SK-N-SH (cell line): ENCODE results near the gene DENND5B. TPM values are rescaled to one million over a fixed set of nuclear protein-coding genes. Genes with fewer than 3 reads are reported as not detected.

Experiments
- CTCF ChIA-PET: fragments of 300-600, 350-600 bp; formaldehyde crosslinking; extraction: SDS; loops from one replicate; lab custom pipeline; 2021; lab: Yijun Ruan, JAX
- POLR2A ChIA-PET: fragments of 350-600 bp; sonication (Branson Sonifier 250); formaldehyde crosslinking; extraction: SDS; loops from one replicate; lab custom pipeline; 2020; ENCODE audit warnings: antibody characterized with exemption, inconsistent platforms; lab: Yijun Ruan, JAX
- DNase-seq: peaks from one replicate; pipeline ENCODE4 v3.0.0; 2012
- H2AFZ ChIP-seq: fragments of 200-600 bp; sonication (generic); 2 replicates; pipeline ENCODE4 v1.8.1; 2016; ENCODE audit warnings: antibody characterized with exemption, mild to moderate bottlenecking, low read depth
- H3F3A ChIP-seq: fragments of 200-600 bp; sonication (generic); replicated peaks from 2 replicates; pipeline ENCODE3; 2016; ENCODE audit warnings: antibody characterized with exemption, mild to moderate bottlenecking; ENCODE audit not compliant: insufficient read depth
- H3K27ac ChIP-seq, 2 experiments: fragments of 200-500 bp in 1 of 2; fragments of 200-600 bp in 1 of 2; sonication (Bioruptor generic) in 1 of 2; sonication (generic), shearing (Covaris generic) in 1 of 2; 2 replicates each; pipeline versions ENCODE4 v1.5.1 to v1.6.1; 2014 to 2016; ENCODE audit warnings: low read depth in 2 of 2, inconsistent platforms in 1 of 2, low read length in 1 of 2, mild to moderate bottlenecking in 1 of 2, mixed read lengths in 1 of 2
- H3K27me3 ChIP-seq: fragments of 200-600 bp; sonication (generic), shearing (Covaris generic); 2 replicates; pipeline ENCODE4 v1.6.1; 2016; ENCODE audit warnings: mixed run types; ENCODE audit not compliant: insufficient read depth
- H3K36me3 ChIP-seq, 2 experiments: fragments of 200-500 bp in 1 of 2; fragments of 200-600 bp in 1 of 2; sonication (Bioruptor generic) in 1 of 2; sonication (generic) in 1 of 2; replicated peaks in 1 of 2; 2 replicates each; pipeline versions ENCODE3 to v1.5.1; 2014 to 2016; ENCODE audit warnings: low read length in 1 of 2, mild to moderate bottlenecking in 1 of 2; ENCODE audit not compliant: insufficient read depth in 2 of 2, control insufficient read depth in 1 of 2
- H3K4me1 ChIP-seq, 2 experiments: fragments of 200-500 bp in 1 of 2; fragments of 200-600 bp in 1 of 2; sonication (Bioruptor generic) in 1 of 2; sonication (generic), shearing (Covaris generic) in 1 of 2; 2 replicates each; pipeline versions ENCODE4 v1.5.1 to v1.6.1; 2014 to 2016; ENCODE audit warnings: low read depth in 1 of 2, low read length in 1 of 2, mixed run types in 1 of 2; ENCODE audit not compliant: insufficient read depth in 2 of 2, control insufficient read depth in 1 of 2
- H3K4me2 ChIP-seq: fragments of 200-600 bp; sonication (generic), shearing (Covaris generic); 2 replicates; pipeline ENCODE4 v1.6.1; 2017; ENCODE audit warnings: mixed run types
- H3K4me3 ChIP-seq, 2 experiments: fragments of 200-500 bp in 1 of 2; fragments of 200-600 bp in 1 of 2; sonication (Bioruptor generic) in 1 of 2; sonication (generic), shearing (Covaris generic) in 1 of 2; 2 replicates each; pipeline versions ENCODE4 v1.5.1 to v1.8.1; 2014 to 2016; ENCODE audit warnings: low read depth in 2 of 2, inconsistent platforms in 1 of 2, low read length in 1 of 2, mild to moderate bottlenecking in 1 of 2, mixed read lengths in 1 of 2, moderate library complexity in 1 of 2
- H3K79me2 ChIP-seq: fragments of 200-600 bp; sonication (generic); 2 replicates; pipeline ENCODE4 v1.8.1; 2017; ENCODE audit warnings: mild to moderate bottlenecking; ENCODE audit not compliant: insufficient read depth
- H3K9ac ChIP-seq: fragments of 200-600 bp; sonication (generic); 2 replicates; pipeline ENCODE4 v1.6.1; 2017; ENCODE audit warnings: mixed run types
- H3K9me2 ChIP-seq: fragments of 200-600 bp; sonication (generic); 2 replicates; pipeline ENCODE4 v1.6.1; 2017; ENCODE audit warnings: mixed run types
- H3K9me3 ChIP-seq: fragments of 200-600 bp; sonication (generic); 2 replicates; pipeline ENCODE4 v1.6.1; 2017; ENCODE audit warnings: mixed run types, mild to moderate bottlenecking, moderate library complexity
- H4K20me1 ChIP-seq: fragments of 200-600 bp; sonication (generic); 2 replicates; pipeline ENCODE4 v1.6.1; 2017; ENCODE audit warnings: mild to moderate bottlenecking, mixed run types; ENCODE audit not compliant: insufficient read depth
- ELF1 ChIP-seq: IDR thresholded peaks from 2 replicates; pipeline ENCODE4 v1.4.0; 2012
- EP300 ChIP-seq, 2 experiments: IDR thresholded peaks; 2 replicates each; pipeline versions ENCODE4 v1.4.0 to v1.6.1; 2012; ENCODE audit warnings: borderline replicate concordance in 1 of 2, low read depth in 1 of 2, low read length in 1 of 2
- FOSL2 ChIP-seq: IDR thresholded peaks from 2 replicates; pipeline ENCODE4 v1.4.0; 2012; ENCODE audit warnings: low read depth, mild to moderate bottlenecking, moderate library complexity, borderline replicate concordance
- GABPA ChIP-seq: IDR thresholded peaks from 2 replicates; pipeline ENCODE4 v1.4.0; 2012; ENCODE audit warnings: low read depth, mild to moderate bottlenecking
- JUND ChIP-seq: IDR thresholded peaks from 2 replicates; pipeline ENCODE4 v1.4.0; 2012
- MEF2A ChIP-seq: IDR thresholded peaks from 2 replicates; pipeline ENCODE4 v1.4.0; 2012; ENCODE audit warnings: low read depth, borderline replicate concordance
- MXI1 ChIP-seq: IDR thresholded peaks from 2 replicates; pipeline ENCODE4 v1.6.1; 2012; ENCODE audit warnings: mild to moderate bottlenecking, low read depth, low read length, improper control_type of control experiment
- NFIC ChIP-seq: IDR thresholded peaks from 2 replicates; pipeline ENCODE4 v1.4.0; 2012; ENCODE audit warnings: borderline replicate concordance
- NRF1 ChIP-seq: IDR thresholded peaks from 2 replicates; pipeline ENCODE4 v1.6.1; 2012; ENCODE audit warnings: low read depth, mild to moderate bottlenecking, low read length
- POLR2AphosphoS5 ChIP-seq: IDR thresholded peaks from 2 replicates; pipeline ENCODE4 v1.6.1; 2012; ENCODE audit warnings: low read depth, low read length
- RCOR1 ChIP-seq: fragments of 150-350 bp; IDR thresholded peaks from 2 replicates; pipeline ENCODE4 v1.6.1; 2017; ENCODE audit warnings: antibody characterized with exemption, low read length
- RFX5 ChIP-seq: IDR thresholded peaks from 2 replicates; pipeline ENCODE4 v1.6.1; 2012; ENCODE audit warnings: mild to moderate bottlenecking, improper control_type of control experiment, low read length
- TAF1 ChIP-seq: IDR thresholded peaks from 2 replicates; pipeline ENCODE4 v1.6.1; 2012; ENCODE audit warnings: low read depth, mild to moderate bottlenecking, low read length, moderate library complexity, borderline replicate concordance
- TCF12 ChIP-seq: IDR thresholded peaks from 2 replicates; pipeline ENCODE4 v1.4.0; 2012
- TEAD4 ChIP-seq: IDR thresholded peaks from 2 replicates; pipeline ENCODE4 v1.4.0; 2012; ENCODE audit warnings: mild to moderate bottlenecking, borderline replicate concordance; ENCODE audit not compliant: insufficient read depth
- YY1 ChIP-seq: IDR thresholded peaks from 2 replicates; pipeline ENCODE4 v1.4.0; 2012; ENCODE audit warnings: low read depth, mild to moderate bottlenecking
- WGBS: methylation state at CpG from one replicate; pipeline ENCODE4 v1.1.6; 2017; ENCODE audit warnings: low lambda C conversion rate; 5-methylcytosine and 5-hydroxymethylcytosine counted together
- polyA plus RNA-seq, 3 experiments: library from polyadenylated mRNA; depleted of rRNA; stranded (reverse); fragments of >200 nt; gene quantifications; 2 replicates each; pipeline ENCODE4 v1.2.3, GENCODE V29; 2012
- TF ChIP-seq, protein P1 (sequence below): IDR thresholded peaks from 2 replicates; pipeline ENCODE4 v1.4.0; 2012; ENCODE audit warnings: low read depth, borderline replicate concordance
- TF ChIP-seq, protein P2 (sequence below): IDR thresholded peaks from 2 replicates; pipeline ENCODE4 v1.6.1; 2012; ENCODE audit warnings: mild to moderate bottlenecking, low read depth, low read length, moderate library complexity
- TF ChIP-seq, protein P3 (sequence below): fragments of 150-350 bp; IDR thresholded peaks from 2 replicates; pipeline ENCODE4 v1.6.1; 2017; ENCODE audit warnings: antibody characterized with exemption, low read length, low read depth, borderline replicate concordance
- TF ChIP-seq, protein P4 (sequence below): IDR thresholded peaks from 2 replicates; pipeline ENCODE4; 2012
- TF ChIP-seq, protein P5 (sequence below): IDR thresholded peaks from 2 replicates; pipeline ENCODE4 v1.4.0; 2012; ENCODE audit warnings: low read depth

Gene DENND5B
- polyA plus RNA-seq, 1 of the 3 experiments (the other 2 are of a cell fraction) = 5.3 TPM

DNA sequence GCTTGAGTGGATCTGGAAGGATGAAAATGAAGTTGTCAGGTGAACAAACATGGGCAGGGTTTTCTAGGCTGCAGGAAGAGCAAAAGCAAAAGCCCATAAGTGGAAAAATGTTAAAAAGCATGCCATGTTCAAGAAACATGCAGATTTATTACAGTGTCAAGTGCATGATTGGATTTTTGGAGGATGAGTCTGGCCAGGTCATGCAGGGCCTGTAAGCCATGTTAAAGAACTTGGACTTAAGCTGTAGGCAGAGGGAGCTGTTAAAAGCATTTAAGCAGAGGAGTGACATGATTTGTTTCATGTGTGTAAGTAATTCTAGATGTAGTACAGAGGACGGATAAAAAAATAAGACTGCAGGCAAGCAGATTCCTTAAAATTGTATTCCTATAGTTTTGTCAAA lies 248.7 kb downstream of the DENND5B start:
- 83% methylated on average over 1 of the region's 1 CpG for WGBS
- no peak overlapping the region for H2AFZ ChIP-seq
- H3K9me2 ChIP-seq = no peaks in the 10 kb centered on the region
- no peaks in the 10 kb centered on the region for H3K9me3 ChIP-seq
- no peak for DNase-seq
- CTCF ChIA-PET = no interaction called here
- no peak overlapping the region for H3K4me3 ChIP-seq
- no peaks in the 10 kb centered on the region for H3K36me3 ChIP-seq
- no peak overlapping the region for H3K9ac ChIP-seq
- no peaks in the 10 kb centered on the region for H4K20me1 ChIP-seq
- H3K27ac ChIP-seq = no peak overlapping the region
- H3F3A ChIP-seq = no peaks in the 10 kb centered on the region
- H3K4me2 ChIP-seq = no peak overlapping the region
- no peaks in the 10 kb centered on the region for H3K4me1 ChIP-seq
- H3K27me3 ChIP-seq = no peaks in the 10 kb centered on the region
- no peaks in the 10 kb centered on the region for H3K79me2 ChIP-seq
- POLR2A ChIA-PET = no interaction called here
- TF ChIP-seq ELF1 (no peak), MEF2A (no peak), NRF1 (no peak), JUND (no peak), FOSL2 (no peak), TCF12 (no peak), MXI1 (no peak), RCOR1 (no peak), GABPA (no peak), RFX5 (no peak), TEAD4 (no peak)
- TF ChIP-seq, protein P1, sequence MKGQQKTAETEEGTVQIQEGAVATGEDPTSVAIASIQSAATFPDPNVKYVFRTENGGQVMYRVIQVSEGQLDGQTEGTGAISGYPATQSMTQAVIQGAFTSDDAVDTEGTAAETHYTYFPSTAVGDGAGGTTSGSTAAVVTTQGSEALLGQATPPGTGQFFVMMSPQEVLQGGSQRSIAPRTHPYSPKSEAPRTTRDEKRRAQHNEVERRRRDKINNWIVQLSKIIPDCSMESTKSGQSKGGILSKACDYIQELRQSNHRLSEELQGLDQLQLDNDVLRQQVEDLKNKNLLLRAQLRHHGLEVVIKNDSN = no peak

DNA sequence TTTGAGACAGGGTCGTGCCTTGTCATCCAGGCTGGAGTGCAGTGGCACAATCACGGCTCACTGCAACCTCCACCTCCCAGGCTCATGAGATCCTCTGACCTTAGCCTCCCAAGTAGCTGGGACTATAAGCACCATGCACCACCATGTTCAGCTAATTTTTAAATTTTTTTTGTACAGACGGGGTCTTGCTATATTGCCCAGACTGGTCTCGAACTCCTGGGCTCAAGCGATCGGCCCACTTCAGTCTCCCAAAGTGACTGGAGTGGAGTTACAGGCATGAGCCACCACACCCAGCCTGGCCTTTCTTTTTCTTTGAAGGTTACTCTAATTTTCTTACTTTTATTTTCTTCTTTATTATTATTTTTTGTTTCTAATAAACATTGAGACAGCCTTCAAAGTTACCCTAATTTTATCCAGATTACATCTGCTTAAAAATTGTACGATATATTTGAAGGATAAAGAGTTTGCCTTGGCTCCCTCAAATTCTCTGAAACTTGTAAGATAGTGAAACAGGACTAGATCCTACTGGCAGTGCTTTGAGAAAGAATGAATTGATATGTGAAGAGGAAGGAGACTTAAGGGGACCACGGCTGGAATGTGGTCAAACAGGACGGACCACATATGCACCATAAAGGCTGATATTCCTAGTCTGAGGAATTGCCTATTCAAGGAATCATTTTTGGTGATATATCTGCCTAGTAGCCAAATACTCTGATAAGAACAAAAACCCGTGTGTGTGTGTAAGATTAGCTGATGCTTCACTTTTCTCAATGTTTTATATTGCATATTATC lies 250.9 kb downstream of the DENND5B start:
- Histone ChIP-seq H3K36me3 (no peaks in the 10 kb centered on the region), H3K79me2 (no peaks in the 10 kb centered on the region), H3K9ac (no peak overlapping the region), H2AFZ (no peak overlapping the region), H3K4me1 (no peaks in the 10 kb centered on the region), H3K9me3 (no peaks in the 10 kb centered on the region), H3K27ac (no peak overlapping the region), H4K20me1 (no peaks in the 10 kb centered on the region), H3K9me2 (no peaks in the 10 kb centered on the region), H3K4me2 (no peak overlapping the region)
- WGBS = 83% methylated on average over 10 of the region's 10 CpGs
- ChIA-PET CTCF (no interaction called here), POLR2A (no interaction called here)
- TF ChIP-seq POLR2AphosphoS5 (no peak), EP300 (IDR thresholded peaks at IDR 0.05; ENCODE audit: borderline replicate concordance in 1 of 2, low read depth in 1 of 2, low read length in 1 of 2) (no peak), TAF1 (no peak), NFIC (no peak), YY1 (no peak)
- TF ChIP-seq, protein P2, sequence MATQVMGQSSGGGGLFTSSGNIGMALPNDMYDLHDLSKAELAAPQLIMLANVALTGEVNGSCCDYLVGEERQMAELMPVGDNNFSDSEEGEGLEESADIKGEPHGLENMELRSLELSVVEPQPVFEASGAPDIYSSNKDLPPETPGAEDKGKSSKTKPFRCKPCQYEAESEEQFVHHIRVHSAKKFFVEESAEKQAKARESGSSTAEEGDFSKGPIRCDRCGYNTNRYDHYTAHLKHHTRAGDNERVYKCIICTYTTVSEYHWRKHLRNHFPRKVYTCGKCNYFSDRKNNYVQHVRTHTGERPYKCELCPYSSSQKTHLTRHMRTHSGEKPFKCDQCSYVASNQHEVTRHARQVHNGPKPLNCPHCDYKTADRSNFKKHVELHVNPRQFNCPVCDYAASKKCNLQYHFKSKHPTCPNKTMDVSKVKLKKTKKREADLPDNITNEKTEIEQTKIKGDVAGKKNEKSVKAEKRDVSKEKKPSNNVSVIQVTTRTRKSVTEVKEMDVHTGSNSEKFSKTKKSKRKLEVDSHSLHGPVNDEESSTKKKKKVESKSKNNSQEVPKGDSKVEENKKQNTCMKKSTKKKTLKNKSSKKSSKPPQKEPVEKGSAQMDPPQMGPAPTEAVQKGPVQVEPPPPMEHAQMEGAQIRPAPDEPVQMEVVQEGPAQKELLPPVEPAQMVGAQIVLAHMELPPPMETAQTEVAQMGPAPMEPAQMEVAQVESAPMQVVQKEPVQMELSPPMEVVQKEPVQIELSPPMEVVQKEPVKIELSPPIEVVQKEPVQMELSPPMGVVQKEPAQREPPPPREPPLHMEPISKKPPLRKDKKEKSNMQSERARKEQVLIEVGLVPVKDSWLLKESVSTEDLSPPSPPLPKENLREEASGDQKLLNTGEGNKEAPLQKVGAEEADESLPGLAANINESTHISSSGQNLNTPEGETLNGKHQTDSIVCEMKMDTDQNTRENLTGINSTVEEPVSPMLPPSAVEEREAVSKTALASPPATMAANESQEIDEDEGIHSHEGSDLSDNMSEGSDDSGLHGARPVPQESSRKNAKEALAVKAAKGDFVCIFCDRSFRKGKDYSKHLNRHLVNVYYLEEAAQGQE = no peak
- TF ChIP-seq, protein P3, sequence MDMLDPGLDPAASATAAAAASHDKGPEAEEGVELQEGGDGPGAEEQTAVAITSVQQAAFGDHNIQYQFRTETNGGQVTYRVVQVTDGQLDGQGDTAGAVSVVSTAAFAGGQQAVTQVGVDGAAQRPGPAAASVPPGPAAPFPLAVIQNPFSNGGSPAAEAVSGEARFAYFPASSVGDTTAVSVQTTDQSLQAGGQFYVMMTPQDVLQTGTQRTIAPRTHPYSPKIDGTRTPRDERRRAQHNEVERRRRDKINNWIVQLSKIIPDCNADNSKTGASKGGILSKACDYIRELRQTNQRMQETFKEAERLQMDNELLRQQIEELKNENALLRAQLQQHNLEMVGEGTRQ = no peak
- TF ChIP-seq, protein P4, sequence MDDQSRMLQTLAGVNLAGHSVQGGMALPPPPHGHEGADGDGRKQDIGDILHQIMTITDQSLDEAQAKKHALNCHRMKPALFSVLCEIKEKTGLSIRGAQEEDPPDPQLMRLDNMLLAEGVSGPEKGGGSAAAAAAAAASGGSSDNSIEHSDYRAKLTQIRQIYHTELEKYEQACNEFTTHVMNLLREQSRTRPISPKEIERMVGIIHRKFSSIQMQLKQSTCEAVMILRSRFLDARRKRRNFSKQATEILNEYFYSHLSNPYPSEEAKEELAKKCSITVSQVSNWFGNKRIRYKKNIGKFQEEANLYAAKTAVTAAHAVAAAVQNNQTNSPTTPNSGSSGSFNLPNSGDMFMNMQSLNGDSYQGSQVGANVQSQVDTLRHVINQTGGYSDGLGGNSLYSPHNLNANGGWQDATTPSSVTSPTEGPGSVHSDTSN = no peak
- TF ChIP-seq, protein P5, sequence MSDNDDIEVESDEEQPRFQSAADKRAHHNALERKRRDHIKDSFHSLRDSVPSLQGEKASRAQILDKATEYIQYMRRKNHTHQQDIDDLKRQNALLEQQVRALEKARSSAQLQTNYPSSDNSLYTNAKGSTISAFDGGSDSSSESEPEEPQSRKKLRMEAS = no peak
- TF ChIP-seq, all 33 proteins: peak for 0
- Histone ChIP-seq H3F3A (no peaks in the 10 kb centered on the region), H3K27me3 (no peaks in the 10 kb centered on the region), H3K4me3 (no peak overlapping the region)
- DNase-seq = no peak
